Embryonic facial prominence (tissue), 1 donor: ENCODE data around the gene COL6A3.
"Not testable (repeated sequence)": the region's sequence is repeated elsewhere in the genome, so short reads cannot be mapped to it uniquely, and the experiment has no call there.

Experiments
- DNase-seq: peaks from one replicate; pipeline ENCODE4 v3.0.0-alpha.2; 2016; ENCODE audit errors: extremely low spot score

Gene COL6A3

DNA sequence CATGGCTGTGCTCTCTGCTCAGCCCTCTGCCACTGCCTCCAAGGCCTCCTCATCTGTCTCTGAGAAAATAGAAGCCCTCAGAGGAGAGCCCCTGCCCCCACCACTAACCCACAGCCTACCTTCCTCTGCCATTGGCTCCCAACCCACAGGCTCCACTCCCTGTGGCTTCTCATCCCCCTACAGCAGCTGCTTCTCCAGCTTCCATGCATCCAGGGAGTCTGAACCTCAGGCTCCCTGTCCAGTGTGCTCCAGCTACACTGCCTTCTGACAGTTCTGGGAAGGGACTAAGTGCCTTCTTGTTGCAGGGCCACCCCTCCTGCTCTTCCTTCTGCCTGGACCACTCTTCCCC, 29.3 kb downstream of the COL6A3 start:
- no peak for DNase-seq

DNA sequence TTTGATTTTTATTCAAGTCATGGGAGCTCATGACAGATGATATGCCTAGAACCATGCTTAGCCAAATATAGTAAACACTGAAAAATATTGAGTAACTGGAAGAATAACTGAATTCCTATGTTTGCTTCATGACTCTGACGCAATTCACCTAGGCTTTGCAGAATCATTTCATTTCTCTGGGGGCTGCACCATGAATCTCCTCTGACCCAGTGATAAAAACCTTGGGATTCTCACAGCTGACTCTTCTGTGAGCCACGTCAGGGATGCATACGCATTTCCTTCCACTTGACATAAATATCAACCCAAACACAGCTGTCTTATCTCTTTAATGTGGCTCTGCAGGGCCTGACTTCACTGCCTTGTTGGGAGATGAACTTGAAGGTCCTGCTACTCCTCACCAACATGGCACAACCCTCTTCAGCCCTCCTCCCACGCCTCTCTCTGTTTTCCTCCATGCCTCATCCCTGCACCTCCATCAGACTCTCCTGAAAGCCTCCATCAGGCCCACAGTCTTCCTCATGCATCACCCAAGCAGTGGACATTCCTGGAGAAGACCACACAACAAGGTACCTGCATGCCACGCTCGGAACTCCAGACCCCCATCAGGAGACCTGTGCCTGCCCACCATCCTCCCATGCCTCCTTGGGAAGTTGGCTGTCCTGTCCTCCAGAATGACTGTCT, 29.8 kb downstream of the COL6A3 start:
- no peak for DNase-seq

DNA sequence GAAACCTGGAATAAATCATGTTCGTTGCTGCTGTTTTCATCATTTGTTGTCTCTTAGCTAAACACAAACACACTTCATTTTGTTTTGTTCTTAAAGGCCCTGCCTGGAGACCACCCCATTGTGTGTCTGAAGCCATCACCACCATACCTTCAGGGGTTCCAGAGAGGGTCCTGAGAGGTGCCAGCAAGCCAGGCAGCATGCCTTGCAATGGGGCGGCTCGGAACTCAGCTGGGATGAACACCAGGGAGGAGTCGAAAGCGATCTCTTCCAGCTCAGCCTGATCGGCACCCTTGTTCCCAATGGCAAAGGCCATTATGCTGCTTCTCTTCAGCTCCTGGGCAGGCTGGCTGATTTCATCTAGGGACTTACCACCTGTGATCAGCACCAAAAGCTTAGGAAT, 33.2 kb downstream of the COL6A3 start:
- DNase-seq: no peak

DNA sequence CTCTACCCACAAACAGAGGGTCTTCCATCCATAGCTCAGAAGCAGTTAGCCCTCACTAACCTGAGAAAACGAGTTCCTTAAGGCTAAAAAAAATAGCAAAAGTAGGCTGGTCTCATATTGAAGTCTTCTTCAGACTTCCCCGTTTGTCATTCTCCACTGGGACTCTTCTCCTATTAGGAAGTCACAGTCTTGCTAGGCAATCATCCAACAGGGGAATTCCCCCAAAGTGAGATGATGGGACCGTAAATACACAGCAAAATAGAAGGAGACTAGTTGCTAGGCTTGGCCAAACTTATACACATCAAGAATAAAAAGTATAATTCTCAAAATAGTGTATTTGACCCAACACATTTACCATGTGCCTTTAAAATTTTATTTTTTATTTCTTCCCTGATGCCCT, 34.3 kb downstream of the COL6A3 start:
- DNase-seq: no peak

DNA sequence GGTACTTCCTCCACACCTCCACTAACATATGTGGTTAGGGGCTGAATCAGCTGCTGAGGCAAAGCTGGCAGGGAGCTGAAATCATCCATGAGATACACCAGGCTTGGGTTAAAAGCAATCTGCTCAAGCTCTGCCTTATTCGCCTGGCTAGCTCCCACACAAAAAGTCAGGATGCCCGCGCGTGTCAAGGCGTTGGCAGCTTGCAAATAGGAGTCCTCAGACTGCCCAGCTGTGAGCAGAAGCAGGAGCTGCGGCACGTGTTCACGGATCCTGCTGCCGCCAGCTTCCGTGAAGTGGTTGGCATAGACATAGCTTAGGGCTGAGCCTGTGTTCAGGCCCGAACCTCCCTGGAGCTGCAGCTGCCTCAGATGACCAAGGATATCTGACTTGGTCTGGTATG, 35.3 kb downstream of the COL6A3 start:
- DNase-seq: no peak

DNA sequence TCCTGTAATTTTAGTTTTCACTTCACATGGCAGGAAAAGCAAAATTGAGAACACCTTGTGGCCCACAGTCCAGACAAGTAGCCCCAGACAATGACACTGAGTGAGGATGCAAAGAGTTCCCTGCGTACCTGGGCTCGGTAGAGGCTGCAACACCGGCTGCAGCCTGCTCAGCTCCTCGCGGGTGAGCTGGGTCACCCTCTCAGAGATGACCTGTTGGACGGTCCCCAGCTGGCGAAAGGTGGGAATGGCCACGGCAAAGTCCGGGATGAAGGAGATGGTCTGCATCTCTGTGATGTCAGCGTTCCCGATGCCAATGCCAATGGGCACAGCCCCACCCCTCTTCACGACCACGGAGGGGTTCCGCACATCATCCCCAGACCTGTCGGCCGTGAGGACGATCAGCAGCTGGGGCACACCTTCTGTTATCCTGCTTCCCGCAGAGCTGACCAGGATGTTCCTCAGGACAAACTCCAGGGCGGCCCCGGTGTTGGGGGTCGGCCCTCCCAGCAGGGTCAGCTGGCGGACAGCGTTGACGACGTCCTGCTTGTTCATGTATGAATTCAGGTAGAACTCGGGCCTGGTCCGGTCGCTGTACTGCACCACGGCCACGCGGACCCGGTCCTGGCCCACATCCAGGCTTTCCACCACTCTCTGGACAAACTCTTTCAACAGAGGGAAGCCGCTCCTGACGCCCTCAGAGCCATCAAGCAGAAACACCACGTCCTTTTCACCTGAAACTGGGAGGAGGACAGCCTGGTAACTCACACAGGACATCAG, 39.5 kb downstream of the COL6A3 start:
- no peak for DNase-seq

DNA sequence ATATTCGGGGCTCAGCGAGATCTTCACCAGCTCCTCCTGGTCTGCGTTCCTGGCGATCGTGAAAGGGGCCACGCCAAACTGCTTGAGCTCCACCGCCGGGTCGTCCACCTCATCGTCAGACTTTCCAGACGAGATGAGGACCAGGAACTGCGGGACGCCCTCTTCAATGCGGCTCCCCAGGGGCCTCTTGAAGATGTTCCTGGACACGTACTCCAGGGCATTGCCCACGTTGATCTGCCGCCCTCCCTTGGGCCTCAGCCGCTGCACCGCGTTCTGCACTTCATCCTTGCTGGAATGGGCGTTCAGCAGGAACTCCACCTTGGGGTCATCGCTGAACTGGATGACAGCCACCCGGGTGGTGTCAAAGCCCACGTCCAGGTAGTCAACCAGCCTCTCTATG, 42.1 kb downstream of the COL6A3 start:
- DNase-seq: no peak

DNA sequence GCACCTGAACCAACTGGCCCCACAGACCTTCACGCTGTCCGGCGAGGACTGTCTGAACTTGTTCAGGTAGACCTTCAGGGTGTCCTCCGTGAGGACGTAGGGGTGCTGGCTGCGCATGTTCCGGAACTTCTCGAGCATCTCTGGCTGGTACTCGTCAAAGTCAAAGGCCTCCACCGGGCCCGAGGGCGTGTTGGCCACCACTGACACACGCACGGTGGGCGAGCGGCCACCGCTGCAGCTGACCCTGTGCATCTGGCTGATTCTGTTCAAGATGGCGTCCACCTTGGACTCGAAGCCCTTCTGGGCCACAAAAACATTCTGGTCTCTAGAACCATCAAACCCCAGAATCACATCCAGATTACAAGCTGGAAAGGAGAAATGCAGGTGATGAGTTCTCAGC, 48.3 kb downstream of the COL6A3 start:
- no peak for DNase-seq

DNA sequence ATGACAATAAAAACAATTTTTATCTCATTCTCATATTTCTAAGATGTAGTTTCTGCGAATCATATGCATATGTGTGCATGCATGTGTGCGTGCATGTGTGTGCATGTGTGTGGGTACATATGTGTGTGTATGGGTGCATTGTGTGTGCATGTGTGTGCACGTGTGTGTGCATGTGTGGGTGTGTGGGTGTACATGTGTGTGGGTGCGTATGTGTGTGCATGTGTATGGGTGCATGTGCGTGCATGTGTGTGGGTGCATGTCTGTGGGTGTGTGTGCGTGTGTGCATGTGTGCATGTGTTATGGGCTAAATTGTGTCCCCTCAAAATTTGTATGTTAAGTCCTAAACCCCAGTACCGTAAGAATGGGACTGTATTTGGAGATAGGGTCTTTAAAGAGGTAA, 49.3 kb downstream of the COL6A3 start:
- DNase-seq: no peak

DNA sequence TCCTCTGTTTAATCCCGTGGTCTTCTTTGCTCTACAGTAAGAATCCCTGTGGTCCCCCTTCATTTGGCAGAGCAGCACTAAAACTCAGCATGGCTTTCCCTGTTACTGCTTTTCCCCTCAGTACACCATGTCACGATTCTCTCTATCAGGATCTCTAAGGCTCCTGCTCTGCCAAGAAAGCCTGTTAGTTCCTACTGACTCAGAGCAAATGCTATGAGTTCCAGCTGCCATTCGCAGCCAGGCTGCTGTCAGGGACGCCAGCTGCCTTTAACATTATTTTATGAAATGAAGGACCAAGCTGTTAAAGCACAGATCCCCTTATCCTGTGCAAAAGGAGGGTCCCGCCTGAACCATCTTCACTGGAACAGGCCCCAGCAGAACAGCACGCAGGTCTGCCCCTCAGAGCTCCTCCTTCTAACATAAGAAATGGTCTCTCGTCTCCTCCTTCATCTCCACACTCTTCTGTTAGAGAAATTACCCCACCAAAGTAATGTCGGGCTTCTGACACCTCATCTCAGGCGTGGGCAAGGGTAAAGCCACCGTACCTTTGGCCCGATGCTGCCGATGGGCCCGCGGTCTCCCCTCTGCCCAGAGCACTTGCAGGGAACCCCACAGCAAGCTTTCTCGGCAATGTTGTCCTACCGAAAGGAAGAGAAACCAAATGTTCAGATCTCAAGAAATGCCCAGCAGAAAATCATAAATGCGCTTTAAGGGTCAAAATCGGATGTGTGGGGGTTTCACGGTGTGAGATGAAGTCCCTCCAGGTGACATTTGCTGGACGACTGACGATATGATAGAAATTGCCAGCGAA, 52.6 kb downstream of the COL6A3 start:
- DNase-seq: no peak

DNA sequence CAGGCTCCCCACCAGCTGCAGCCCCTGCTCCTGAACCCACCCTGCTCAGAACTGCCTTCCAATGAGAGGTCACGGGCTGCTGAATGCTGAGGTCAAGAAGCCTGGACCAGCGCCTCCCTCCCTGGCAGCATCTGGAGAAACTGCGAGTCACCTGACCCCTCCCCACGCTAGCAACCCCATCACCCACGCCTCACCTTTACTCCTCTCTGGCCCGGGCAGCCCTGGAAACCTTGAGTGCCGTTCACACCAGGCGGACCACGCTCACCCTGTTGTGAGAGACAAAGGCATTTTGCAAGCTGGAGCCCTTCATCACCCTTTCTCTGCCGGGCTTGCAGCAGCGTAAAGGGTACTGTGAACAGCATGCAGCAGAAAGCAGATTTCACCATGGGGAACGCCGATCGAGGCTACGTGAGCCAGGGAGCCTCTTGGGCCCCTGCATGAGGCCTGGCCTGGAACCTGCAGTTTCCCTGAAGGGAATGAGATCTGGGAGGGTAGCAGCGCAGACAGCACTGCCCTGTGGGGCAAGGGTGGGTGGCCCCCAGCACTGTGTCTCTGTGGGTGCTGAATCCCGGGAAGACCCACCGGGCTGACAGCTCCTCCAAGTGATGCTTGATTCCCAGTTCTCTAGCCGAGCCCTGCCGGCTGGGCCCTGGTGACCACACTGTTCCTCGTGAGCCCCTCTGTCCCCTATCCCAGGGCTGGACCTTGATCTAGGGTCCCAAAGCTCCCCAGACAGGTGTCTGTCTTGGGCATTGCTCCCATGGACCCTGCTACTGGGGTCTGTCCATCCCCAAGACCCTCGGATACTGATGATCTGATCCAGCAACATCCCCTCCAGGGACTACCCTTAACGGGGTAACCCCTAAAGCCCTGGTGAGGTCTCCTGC, 53.8 kb downstream of the COL6A3 start:
- DNase-seq: no peak

DNA sequence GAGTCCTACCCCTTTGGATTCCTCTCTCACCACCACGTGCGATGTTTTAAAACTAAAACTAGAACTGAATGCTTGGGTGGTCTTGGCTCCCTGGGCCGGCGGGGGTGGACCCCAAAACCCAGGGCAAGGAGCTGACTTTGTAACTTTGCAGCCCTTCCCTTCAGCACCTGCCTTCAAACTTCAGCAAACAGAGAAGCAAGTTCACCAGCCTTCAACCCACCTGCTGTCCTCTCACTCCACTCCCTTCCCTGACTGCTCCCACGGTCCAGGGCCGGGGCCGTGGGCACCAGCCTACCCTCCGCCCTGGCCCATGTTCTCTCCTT, 54.5 kb downstream of the COL6A3 start:
- DNase-seq: no peak

DNA sequence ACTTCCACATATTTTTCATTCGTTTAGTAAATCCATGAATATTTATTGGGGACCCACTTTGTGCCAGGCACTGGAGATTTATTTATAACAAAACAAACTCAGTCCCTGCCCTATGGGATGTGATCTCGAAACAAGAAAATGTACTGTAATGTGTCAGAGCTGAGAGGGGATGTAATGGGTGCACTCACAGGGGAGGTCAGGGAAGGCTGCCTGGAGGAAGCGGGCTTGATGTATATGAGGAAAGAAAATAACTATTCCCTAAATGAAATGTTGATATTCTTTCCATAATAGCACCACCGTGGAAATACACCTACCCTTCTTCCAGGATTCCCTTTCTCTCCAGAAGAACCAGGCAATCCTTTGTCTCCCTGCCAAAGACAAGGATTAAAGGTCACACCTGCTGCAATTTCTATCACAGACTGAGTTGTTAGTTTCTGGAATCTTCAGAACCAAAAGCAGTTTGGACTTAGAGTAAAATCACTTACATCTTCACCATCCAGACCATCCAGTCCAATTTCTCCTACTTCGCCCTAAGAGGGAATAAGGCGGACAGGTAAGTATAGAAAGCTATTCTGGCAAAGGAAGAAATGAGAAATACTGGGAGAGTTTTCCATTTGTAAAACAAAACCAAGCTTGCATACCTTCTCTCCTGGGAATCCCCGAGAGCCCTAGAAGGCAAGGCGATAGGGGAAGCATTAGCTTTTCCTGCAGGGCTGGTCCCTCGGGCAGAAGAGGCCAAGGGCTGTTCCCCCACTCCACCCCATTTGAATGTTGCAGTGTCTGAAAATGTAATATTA, 55.0 kb downstream of the COL6A3 start:
- no peak for DNase-seq

DNA sequence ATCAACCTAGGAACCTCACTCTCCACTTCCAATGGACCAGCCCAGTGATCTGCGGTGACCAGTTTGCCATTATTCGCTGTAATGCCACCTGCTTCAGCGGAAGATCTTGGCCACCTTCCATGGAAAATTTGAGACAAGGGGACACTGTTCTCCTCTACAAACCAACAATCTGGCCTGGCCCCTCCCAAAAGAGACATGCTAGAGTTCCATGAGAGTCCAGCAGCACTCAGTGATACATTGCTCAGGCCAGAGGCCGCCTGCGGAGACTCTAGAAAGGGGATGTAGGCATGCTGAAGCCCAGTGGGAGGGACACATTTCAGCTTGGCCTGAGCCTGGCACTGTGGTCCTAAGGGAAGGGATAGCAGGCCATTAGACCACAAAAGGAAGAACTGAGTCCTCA, 58.3 kb downstream of the COL6A3 start:
- no peak for DNase-seq

DNA sequence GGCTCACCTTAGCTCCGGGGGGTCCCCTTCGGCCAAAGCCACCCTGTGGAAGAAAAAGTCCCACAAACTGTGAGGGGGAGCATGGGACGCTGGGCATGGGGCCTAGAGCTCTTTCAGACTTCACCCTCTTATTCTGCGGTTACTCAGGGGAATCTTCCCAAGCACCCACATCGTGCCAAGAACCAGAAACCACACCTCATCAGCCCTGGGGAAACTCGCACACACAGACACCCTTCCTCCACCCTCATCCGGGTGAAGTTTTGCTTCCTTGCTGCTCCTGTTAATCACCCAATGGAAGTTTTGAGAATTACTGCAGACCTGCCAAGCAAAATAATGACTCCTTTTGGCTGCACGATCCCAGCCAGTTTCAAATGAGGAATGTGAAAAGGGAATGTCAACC, 59.1 kb downstream of the COL6A3 start:
- DNase-seq: no peak

DNA sequence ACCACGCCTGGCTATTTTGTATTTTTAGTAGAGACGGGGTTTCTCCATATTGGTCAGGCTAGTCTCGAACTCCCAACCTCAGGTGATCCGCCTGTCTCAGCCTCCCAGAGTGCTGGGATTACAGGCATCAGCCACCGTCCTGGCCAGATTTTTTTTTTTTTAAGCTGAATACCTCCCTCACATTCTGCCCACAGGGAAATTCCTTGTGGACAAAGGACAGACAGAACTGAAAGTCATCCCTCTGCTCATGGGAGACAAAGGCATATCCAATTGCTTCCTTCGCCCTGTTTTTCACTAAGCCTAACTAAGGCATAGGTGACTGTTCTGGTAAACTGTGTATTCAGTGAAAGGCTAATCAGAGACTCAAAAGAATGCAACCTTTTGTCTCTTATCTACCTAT, 59.8 kb downstream of the COL6A3 start:
- not testable (repeated sequence) for DNase-seq

DNA sequence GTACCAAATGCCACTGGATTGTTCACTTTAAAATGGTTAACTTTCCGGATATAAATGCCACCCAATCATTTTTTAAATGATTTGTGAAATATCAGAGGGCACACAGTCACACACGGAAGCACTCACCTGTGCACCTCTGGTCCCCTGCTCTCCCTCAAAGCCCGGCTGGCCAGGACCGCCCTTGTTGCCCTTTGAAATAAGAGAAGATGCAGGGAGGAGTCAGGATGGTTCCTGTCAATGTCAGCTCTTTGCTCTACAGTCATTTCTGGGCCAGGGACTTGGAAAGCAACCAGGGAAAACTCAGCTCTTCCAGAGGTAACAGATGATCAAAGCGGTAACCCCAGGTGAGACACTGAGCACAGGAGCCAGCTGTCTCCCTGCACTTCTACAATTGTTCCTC, 60.7 kb downstream of the COL6A3 start:
- no peak for DNase-seq

DNA sequence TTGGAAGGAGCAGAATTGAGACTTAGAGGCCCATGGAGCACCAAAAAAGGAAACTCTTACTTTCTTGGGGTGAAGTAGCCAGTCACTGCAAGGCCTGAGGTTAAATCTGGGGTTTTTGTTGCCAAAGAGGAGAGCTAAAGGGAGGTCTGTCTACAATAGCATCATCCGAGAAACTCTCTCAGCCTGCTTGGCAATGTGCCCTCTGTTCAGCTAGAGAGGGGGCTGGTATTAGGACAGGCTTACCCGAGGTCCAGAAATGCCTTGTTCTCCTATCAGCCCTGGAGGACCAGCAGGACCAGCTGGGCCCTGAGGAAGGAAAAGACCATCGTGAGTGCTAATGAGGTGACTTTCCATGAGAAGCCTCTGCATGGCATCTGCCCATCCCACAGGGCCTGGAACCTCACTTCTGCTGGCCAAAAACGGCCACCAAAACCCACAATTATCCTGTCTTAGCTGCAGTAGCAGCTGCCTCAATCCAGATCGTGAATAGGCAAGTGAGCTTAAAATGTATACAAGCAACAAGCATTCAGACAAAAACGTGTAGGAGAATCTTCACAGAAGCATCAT, 61.6 kb downstream of the COL6A3 start:
- no peak for DNase-seq

DNA sequence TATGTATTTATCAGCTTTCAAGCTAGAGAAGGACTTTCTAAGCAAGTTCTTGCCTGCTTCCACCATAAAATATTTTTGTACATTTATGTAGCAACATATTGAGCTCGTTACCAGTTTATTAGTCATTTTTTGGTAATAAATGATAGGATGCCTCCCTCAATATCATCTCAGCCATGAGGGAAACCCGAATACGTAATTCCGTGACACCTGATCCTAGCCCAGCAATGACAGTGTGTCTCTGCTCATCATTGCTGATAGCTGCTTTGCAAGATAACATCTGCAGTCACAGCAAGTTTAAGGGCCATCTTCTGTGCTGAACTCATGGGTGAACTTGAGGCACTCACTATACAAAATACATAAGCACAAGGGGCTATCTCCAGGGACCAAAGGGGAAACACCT, 62.2 kb downstream of the COL6A3 start:
- DNase-seq: no peak

DNA sequence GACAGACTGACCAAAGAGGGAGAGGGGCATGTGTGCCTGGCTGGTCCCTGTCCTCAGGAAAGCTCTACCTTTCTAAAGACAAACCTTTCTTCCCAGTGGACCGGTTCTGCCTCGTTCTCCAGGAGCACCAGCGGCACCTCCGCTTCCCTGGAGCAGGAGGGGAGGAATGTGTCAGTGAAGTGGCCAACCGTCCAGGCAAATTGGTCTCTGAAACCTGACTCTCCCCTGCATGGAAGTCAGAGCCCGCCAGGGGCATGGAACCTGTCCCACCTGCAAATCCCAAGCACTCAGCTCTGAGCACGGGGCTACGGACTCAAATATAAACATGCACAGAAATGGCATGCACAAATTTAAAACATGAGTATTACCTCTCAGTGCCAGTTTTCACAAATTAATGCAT, 62.9 kb downstream of the COL6A3 start:
- no peak for DNase-seq

DNA sequence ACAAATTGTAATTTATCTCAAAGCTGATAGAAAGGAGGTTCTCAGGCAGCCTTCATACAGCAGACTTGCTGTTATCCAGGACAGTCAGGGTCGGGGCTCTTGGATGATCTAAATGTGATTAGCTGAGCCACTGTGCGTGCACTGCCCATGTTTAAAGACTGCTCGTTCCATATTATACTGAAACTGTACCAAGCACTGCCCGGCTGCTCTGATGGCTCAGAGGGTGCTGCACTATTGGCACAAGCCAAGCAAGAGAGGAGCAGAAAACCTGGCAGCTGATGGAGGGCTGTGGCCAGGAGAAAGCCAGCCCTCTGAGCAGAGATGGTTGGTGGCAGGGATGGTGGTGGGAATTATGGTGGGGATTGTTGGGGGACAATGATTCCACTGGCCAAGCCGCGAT, 63.4 kb downstream of the COL6A3 start:
- DNase-seq: no peak
